Osteoblast (primary cell): Measurements from ENCODE around the gene LIN7B. TPM values are rescaled to one million over a fixed set of nuclear protein-coding genes. Genes with fewer than 3 reads are reported as not detected.

Source experiments
- DNase-seq: peaks from one replicate; pipeline ENCODE4 v3.0.0; 2011; ENCODE audit warnings: low spot score, mixed read lengths; ENCODE audit not compliant: insufficient read length; ENCODE audit errors: missing footprints
- H2AFZ ChIP-seq: 2 replicates; pipeline ENCODE4 v1.6.0; 2011; ENCODE audit warnings: mild to moderate bottlenecking, low read length
- H3K27ac ChIP-seq: 2 replicates; pipeline ENCODE4 v1.5.1; 2011; ENCODE audit warnings: mild to moderate bottlenecking, low read depth, low read length, moderate library complexity
- H3K27me3 ChIP-seq: 2 replicates; pipeline ENCODE4 v1.6.0; 2012; ENCODE audit warnings: mild to moderate bottlenecking, control low read depth, inconsistent platforms, low read length, moderate library complexity; ENCODE audit not compliant: insufficient read depth
- H3K36me3 ChIP-seq: 2 replicates; pipeline ENCODE4 v1.5.1; 2011; ENCODE audit warnings: mild to moderate bottlenecking, low read length, control low read depth, moderate library complexity; ENCODE audit not compliant: insufficient read depth
- H3K4me1 ChIP-seq: 2 replicates; pipeline ENCODE4 v1.5.1; 2011; ENCODE audit warnings: mild to moderate bottlenecking, low read length, control low read depth, moderate library complexity; ENCODE audit not compliant: insufficient read depth
- H3K4me2 ChIP-seq: 2 replicates; pipeline ENCODE4 v1.6.0; 2011; ENCODE audit warnings: mild to moderate bottlenecking, low read length; ENCODE audit not compliant: insufficient read depth
- H3K4me3 ChIP-seq: fragments of 200-600 bp; sonication (generic); 3 replicates; pipeline ENCODE4 v1.5.1; 2012; ENCODE audit warnings: mild to moderate bottlenecking, low read length, inconsistent platforms; ENCODE audit not compliant: insufficient read depth
- H3K79me2 ChIP-seq: 2 replicates; pipeline ENCODE4 v1.6.0; 2012; ENCODE audit warnings: mild to moderate bottlenecking, low read length, control low read depth, inconsistent platforms; ENCODE audit not compliant: insufficient read depth
- H3K9me3 ChIP-seq: 2 replicates; pipeline ENCODE4 v1.5.1; 2011; ENCODE audit warnings: low read depth, low read length, control low read depth
- H4K20me1 ChIP-seq: 2 replicates; pipeline ENCODE4 v1.6.0; 2012; ENCODE audit warnings: mild to moderate bottlenecking, low read length, control low read depth; ENCODE audit not compliant: insufficient read depth
- CTCF ChIP-seq: IDR thresholded peaks from 2 replicates; pipeline ENCODE4 v1.5.1; 2011; ENCODE audit warnings: mild to moderate bottlenecking, low read depth, low read length, moderate library complexity; ENCODE audit errors: extremely low read depth
- total RNA-seq: library from RNA; depleted of rRNA; stranded (reverse); fragments of >200 nt; gene quantifications from 2 replicates; pipeline ENCODE4 v1.2.3, GENCODE V29; 2012

LIN7B gene
- total RNA-seq, 1 donor, result 6.2 TPM

DNA sequence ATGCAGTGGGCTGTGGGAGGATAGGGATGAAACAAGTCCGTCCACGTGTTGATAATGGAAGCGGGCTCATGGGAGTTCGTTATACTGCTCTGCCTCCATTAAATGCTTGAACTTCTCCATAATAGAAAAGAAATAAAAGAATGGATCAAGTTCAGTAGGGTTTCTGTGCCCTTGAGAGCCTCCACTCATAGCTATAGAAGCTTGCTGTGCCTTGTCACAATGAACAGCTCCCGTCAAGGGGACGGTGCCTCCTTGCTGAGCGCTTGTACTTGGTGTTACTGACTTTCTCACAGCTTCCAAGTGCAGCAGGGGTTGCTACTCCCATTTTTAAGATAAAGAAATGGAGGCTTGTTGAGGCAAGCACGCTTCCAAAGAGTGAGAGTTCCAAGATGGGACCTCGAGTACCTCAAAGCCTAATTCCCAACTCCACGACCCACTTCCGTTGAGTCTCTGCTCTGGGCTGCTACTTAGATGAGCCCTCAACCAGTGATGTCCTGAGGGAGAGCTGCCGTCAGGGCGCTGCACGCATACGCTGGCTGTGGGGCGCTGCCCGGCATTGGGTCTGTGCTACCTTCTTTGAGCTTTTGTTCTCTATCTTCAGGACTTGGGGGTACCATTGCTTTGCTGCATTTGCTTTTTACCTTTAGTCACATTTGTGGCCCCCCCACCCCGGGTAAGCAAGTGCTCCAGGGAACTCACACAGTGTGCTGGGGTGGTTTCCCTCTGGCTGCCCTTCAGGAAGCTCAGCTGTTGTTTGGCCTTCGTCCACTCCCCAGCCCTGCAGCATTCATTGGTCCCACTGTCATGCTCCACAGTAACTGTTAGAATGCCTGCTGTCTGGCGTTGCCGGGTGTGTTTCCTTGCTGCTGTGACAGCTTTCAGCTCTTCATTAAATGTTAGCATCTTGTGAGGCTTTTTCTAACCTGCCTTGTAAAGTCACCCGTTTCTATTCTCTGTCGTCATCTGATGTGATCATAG, 19.4 kb upstream of the LIN7B start:
- Histone ChIP-seq H2AFZ (no peak overlapping the region), H3K27me3 (no peaks in the 10 kb centered on the region), H3K79me2 (peaks cover 89% of the 10 kb centered on the region), H3K36me3 (peaks cover 88% of the 10 kb centered on the region), H3K27ac (no peak overlapping the region), H3K4me1 (no peaks in the 10 kb centered on the region), H3K4me3 (no peak overlapping the region), H3K4me2 (no peak overlapping the region), H3K9me3 (no peaks in the 10 kb centered on the region), H4K20me1 (peaks cover 54% of the 10 kb centered on the region)
- DNase-seq, result peak; percentile 34
- no peak for TF ChIP-seq CTCF

DNA sequence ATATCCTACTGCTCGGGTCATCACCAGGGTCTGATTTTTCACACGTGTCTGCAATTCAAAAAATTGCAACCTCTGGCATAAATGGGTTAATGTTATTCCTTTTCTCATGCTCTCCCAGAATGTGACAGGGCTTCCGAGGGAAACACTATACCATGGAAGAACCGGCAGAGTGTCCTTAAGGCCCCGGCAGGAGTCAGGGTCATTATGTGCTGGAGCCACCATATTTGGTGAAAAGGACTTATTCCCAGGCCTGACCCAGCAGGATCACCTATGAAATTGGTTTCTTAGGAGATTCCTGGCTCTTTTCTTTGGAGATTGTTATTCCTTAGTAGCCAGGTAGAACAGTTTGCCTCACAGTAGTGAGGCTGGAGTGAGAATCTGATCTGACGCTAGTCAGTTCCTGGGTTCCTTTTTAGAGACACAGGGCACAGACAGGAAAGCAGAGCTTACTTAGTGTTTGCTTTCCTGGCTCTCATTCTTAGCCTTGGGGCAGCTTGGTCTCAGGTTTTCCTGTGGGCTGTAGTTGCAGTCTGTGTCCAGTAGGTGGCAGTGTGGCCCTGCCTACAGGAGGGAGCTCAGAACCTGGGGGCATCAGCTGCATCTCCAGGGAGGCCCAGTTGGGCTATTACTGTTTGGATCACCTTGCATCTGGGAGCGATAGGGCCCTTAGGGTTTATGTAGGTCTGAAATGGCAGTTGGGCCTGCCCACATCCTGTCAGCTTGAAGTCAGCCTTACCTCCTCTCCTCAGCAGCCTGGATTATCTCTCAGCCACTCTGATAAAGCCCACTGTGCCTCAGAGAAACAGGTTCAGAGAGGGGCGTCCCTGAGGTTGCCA, 16.5 kb upstream of the LIN7B start:
- Histone ChIP-seq H3K27me3 (no peaks in the 10 kb centered on the region), H3K27ac (no peak overlapping the region), H3K36me3 (peaks cover 82% of the 10 kb centered on the region), H4K20me1 (peaks cover 60% of the 10 kb centered on the region), H2AFZ (no peak overlapping the region), H3K4me2 (no peak overlapping the region), H3K4me1 (no peaks in the 10 kb centered on the region), H3K9me3 (no peaks in the 10 kb centered on the region), H3K4me3 (no peak overlapping the region), H3K79me2 (peaks cover 77% of the 10 kb centered on the region)
- TF ChIP-seq CTCF, result peak; percentile 98
- DNase-seq, result peak; percentile 97

- no peak for TF ChIP-seq CTCF
- H3K4me3 ChIP-seq, result no peak overlapping the region
- peaks cover 72% of the 10 kb centered on the region for H3K79me2 ChIP-seq
- no peaks in the 10 kb centered on the region for H3K27me3 ChIP-seq
- no peaks in the 10 kb centered on the region for H3K9me3 ChIP-seq
- H3K4me1 ChIP-seq, result no peaks in the 10 kb centered on the region
- no peak overlapping the region for H3K27ac ChIP-seq
- H3K4me2 ChIP-seq, result no peak overlapping the region
- H3K36me3 ChIP-seq, result peaks cover 81% of the 10 kb centered on the region
- peaks cover 59% of the 10 kb centered on the region for H4K20me1 ChIP-seq
- H2AFZ ChIP-seq, result no peak overlapping the region
- DNase-seq, result peak; percentile 30
Measured at GRCh38 chr19:49098795-49099194, 15.4 kb upstream of the LIN7B start.

DNA sequence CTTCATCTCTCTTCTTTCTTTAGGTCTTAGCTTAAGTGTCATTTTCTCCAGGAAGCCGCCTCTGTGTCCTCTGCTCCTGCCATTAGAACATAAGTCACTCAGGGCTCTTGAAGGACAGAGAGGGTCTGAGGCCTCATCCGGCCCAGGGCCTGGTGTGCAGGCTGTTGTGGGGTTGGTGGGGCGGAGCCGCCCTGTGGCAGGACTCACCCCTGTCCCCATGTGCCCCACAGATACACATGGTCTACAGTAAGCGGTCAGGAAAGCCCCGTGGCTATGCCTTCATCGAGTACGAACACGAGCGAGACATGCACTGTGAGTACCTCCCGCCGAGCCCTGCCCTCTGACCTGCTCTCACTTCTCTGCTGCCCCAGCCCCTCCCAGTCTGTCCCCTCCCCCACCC, 13.0 kb upstream of the LIN7B start:
- Histone ChIP-seq H2AFZ (no peak overlapping the region), H3K4me1 (no peaks in the 10 kb centered on the region), H3K27ac (no peak overlapping the region), H3K9me3 (no peaks in the 10 kb centered on the region), H3K27me3 (no peaks in the 10 kb centered on the region), H3K4me2 (no peak overlapping the region), H4K20me1 (peaks cover 47% of the 10 kb centered on the region), H3K79me2 (peaks cover 56% of the 10 kb centered on the region), H3K4me3 (no peak overlapping the region), H3K36me3 (peaks cover 79% of the 10 kb centered on the region)
- peak; percentile 22 for DNase-seq
- TF ChIP-seq CTCF, result no peak
